GM12801 (cell line): ENCODE results near the gene HYOU1.

ENCODE experiments used
- CTCF ChIP-seq: IDR thresholded peaks from one replicate; pipeline ENCODE4 v1.5.1; 2011; ENCODE audit warnings: control low read depth; ENCODE audit not compliant: insufficient read length; ENCODE audit errors: extremely low read depth

The HYOU1 gene

GRCh38 chr11:119089319-119089718 lies 32.3 kb upstream of the HYOU1 start:
- no peak for TF ChIP-seq CTCF

DNA sequence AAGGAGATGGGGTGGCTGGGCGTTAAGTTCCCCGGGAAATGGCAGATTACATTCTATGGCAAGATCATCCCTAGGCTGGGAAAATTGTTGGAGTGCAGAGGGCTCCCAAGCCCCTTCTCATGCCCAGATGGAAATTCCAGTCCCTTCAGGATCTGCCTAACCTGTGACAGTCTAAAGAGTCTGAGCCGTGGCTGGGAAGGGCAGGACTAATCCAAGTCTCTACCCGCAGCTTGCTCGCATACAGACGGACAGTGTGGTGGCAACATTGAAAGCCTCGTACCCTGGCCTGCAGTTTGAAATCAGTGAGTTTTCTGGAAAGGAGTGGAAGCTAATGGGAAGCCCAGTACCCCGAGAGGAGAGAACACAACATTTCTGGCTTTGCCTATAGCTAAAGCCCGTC lies 31.4 kb upstream of the HYOU1 start:
- no peak for TF ChIP-seq CTCF

- TF ChIP-seq CTCF: no peak
Measured at GRCh38 chr11:119087747-119088241, 30.8 kb upstream of the HYOU1 start.

DNA sequence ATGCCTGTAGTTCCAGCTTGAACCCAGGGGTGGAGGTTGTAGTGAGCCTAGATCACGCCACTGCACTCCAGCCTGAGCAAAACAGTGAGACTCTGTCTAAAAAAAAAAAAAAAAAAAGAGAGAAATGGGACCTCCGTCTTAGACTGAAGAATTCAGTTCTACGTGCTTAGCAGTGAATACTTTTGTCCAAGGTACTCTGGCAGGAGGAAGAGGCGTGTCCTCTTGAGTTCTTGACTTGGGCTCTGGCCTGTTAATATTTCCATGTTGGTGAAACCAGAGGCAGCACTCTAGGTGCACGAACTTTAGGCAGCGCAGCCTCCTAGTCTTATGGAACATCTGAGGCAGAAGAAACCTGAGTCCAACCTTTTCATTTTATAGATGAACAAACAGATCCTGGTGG lies 30.1 kb upstream of the HYOU1 start:
- TF ChIP-seq CTCF: no peak

- TF ChIP-seq CTCF: no peak
Measured at GRCh38 chr11:119085437-119085847, 28.4 kb upstream of the HYOU1 start.

GRCh38 chr11:119084663-119085436 lies 27.8 kb upstream of the HYOU1 start, which contains the start of gene HMBS:
HMBS (plus strand) TSS chr11:119084881; CDS start chr11:119085034, 153 bp downstream.
- TF ChIP-seq CTCF: no peak

DNA sequence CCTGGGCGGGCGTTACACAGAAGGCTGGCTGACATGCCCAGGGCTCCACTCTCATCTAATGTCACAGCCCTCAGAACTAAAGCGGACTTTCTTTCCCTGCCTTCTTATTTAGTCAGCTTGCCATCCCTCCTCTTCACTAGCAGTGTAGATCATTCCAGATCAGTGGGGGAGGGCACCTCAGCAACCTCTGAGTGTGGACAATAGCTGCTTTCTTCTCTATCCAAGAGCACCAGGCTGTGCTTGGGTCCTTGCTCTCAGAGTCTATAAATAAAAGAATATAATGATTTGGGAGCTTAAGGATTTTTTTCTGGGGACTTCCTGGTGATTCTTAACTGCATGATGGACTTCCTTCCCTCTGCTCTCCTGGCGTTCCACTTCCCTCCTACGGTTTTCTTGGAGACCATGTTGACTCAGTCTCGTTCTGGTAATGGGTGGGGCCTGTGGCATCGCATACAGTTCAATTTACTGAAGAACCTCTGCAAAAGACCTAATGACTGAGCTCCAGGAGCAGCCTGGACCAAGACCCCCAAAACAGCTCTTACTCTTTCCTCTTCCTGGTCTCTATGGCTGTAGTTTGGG lies 24.8 kb upstream of the HYOU1 start:
- no peak for TF ChIP-seq CTCF
